ENCODE results near the gene FREM1.

DNA sequence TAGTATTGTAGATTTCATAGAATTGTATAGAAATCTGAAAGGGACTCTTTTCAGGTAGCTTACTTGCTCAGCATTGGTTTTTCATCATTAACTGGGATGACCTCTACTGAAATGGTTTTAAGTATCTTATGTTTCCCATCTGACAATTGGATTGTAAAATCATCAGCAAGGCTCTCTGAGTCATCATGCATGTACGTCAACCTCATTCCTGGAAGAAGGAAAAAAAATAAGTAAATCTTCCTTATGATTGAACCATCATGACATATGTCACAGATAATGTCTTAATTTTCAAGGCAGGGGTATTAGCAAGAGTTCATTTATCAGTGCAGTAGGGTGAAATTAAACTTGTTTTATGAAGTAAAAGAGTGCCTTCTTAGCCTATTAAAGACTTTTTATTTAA is 112.8 kb downstream of the FREM1 start:
- TF ChIP-seq, protein P1, sequence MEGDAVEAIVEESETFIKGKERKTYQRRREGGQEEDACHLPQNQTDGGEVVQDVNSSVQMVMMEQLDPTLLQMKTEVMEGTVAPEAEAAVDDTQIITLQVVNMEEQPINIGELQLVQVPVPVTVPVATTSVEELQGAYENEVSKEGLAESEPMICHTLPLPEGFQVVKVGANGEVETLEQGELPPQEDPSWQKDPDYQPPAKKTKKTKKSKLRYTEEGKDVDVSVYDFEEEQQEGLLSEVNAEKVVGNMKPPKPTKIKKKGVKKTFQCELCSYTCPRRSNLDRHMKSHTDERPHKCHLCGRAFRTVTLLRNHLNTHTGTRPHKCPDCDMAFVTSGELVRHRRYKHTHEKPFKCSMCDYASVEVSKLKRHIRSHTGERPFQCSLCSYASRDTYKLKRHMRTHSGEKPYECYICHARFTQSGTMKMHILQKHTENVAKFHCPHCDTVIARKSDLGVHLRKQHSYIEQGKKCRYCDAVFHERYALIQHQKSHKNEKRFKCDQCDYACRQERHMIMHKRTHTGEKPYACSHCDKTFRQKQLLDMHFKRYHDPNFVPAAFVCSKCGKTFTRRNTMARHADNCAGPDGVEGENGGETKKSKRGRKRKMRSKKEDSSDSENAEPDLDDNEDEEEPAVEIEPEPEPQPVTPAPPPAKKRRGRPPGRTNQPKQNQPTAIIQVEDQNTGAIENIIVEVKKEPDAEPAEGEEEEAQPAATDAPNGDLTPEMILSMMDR (IDR thresholded peaks at IDR 0.05), result no peak
- TF ChIP-seq POLR2AphosphoS5 (IDR thresholded peaks at IDR 0.05), result no peak

All from breast epithelium (tissue), 3 donors.